GM18951 (cell line): ENCODE data around the gene PPFIBP2.

ENCODE experiments used
- POLR2A ChIP-seq: IDR thresholded peaks from 4 replicates; pipeline ENCODE4 v1.6.1; 2011; ENCODE audit warnings: mild to moderate bottlenecking; ENCODE audit not compliant: insufficient read length, insufficient read depth; ENCODE audit errors: extremely low read depth
- in situ Hi-C: fragments of 300-500 bp; cut with MboI; formaldehyde crosslinking; loops from one replicate; pipeline ENCODE4 v1.12.0; 2022; ENCODE audit warnings: low sequenced_read_pairs, mixed read lengths, inconsistent platforms; ENCODE audit not compliant: unreplicated experiment

Gene PPFIBP2

GRCh38 chr11:7489376-7489775, 24.4 kb upstream of the PPFIBP2 start:
- in situ Hi-C loops: no loop called here
- TF ChIP-seq POLR2A: no peak

GRCh38 chr11:7490054-7490453, 23.7 kb upstream of the PPFIBP2 start:
- in situ Hi-C loops: no loop called here
- no peak for TF ChIP-seq POLR2A

- in situ Hi-C loops: no loop called here
- no peak for TF ChIP-seq POLR2A
These were observed 23.3 kb upstream of the PPFIBP2 start for GRCh38 chr11:7490535-7490934.

GRCh38 chr11:7492253-7492652, 21.5 kb upstream of the PPFIBP2 start:
- no peak for TF ChIP-seq POLR2A
- in situ Hi-C loops: no loop called here

GRCh38 chr11:7493670-7494069, 20.1 kb upstream of the PPFIBP2 start:
- TF ChIP-seq POLR2A: no peak
- in situ Hi-C loops: no loop called here

- in situ Hi-C loops: no loop called here
- TF ChIP-seq POLR2A: no peak
These were observed 19.6 kb upstream of the PPFIBP2 start for GRCh38 chr11:7494086-7494745.

- in situ Hi-C loops: no loop called here
- no peak for TF ChIP-seq POLR2A
These were observed 17.8 kb upstream of the PPFIBP2 start for GRCh38 chr11:7495882-7496551.

GRCh38 chr11:7498193-7498592, 15.6 kb upstream of the PPFIBP2 start:
- in situ Hi-C loops: no loop called here
- TF ChIP-seq POLR2A: no peak

- in situ Hi-C loops: no loop called here
- TF ChIP-seq POLR2A: no peak
These were observed 14.7 kb upstream of the PPFIBP2 start for GRCh38 chr11:7499081-7499480.

GRCh38 chr11:7500251-7500650, 13.5 kb upstream of the PPFIBP2 start:
- no peak for TF ChIP-seq POLR2A
- in situ Hi-C loops: no loop called here

- in situ Hi-C loops: no loop called here
- no peak for TF ChIP-seq POLR2A
These were observed 12.5 kb upstream of the PPFIBP2 start for GRCh38 chr11:7501251-7501650.

- in situ Hi-C loops: no loop called here
- no peak for TF ChIP-seq POLR2A
These were observed 11.9 kb upstream of the PPFIBP2 start for GRCh38 chr11:7501894-7502293.

GRCh38 chr11:7506243-7506642, 7.6 kb upstream of the PPFIBP2 start:
- no peak for TF ChIP-seq POLR2A
- in situ Hi-C loops: no loop called here

GRCh38 chr11:7508087-7508486, 5.7 kb upstream of the PPFIBP2 start:
- in situ Hi-C loops: no loop called here

More at GRCh38 chr11:7508087-7508486, 5.7 kb upstream of the PPFIBP2 start:
- no peak for TF ChIP-seq POLR2A
